ENCODE measurements around the gene C4BPA. TPM values are rescaled to one million over a fixed set of nuclear protein-coding genes. Genes with fewer than 3 reads are reported as not detected.

Gene C4BPA
- polyA plus RNA-seq, 1 of the 3 experiments (the other 2 are of a cell fraction), result not detected

- TF ChIP-seq REST (IDR thresholded peaks at IDR 0.05; ENCODE audit: low read depth, low read length) (no peak), CHD2 (IDR thresholded peaks at IDR 0.05; ENCODE audit: low read length, partially characterized antibody) (no peak)
Observed at GRCh38 chr1:207076181-207076955, 27.7 kb upstream of the C4BPA start (continued).

GRCh38 chr1:207077012-207077411 lies 27.0 kb upstream of the C4BPA start:
- ChIA-PET POLR2A (no interaction called here), CTCF (interaction anchor here (2.5 to 2.7 kb wide), 2 partner anchors 27 to 164 kb away, joined by 8 to 30 read pairs; partner anchors contain the start of gene YOD1)
- peaks cover 0 to 4% of the 10 kb centered on the region in 2 experiments for H3K36me3 ChIP-seq (replicated peaks in 1 of 2; ENCODE audit: control insufficient read depth in 1 of 2, insufficient read depth in 2 of 2, low read length in 1 of 2)
- TF ChIP-seq CHD2 (IDR thresholded peaks at IDR 0.05; ENCODE audit: low read length, partially characterized antibody), result no peak
- no peak for TF ChIP-seq REST (IDR thresholded peaks at IDR 0.05; ENCODE audit: low read depth, low read length)
- no peak for TF ChIP-seq USF2 (IDR thresholded peaks at IDR 0.05; ENCODE audit: borderline replicate concordance, low read depth, low read length)
- no peak for TF ChIP-seq GATA2 (CRISPR knock-in tag; IDR thresholded peaks at IDR 0.05)
- no peak for TF ChIP-seq USF1 (IDR thresholded peaks at IDR 0.05; ENCODE audit: borderline replicate concordance, low read depth)
- no peak for TF ChIP-seq MEF2A (IDR thresholded peaks at IDR 0.05; ENCODE audit: borderline replicate concordance, low read depth)
- TF ChIP-seq MXI1 (IDR thresholded peaks at IDR 0.05; ENCODE audit: low read depth, low read length), result no peak
- TF ChIP-seq POLR2AphosphoS5 (IDR thresholded peaks at IDR 0.05; ENCODE audit: low read depth, low read length), result no peak
- no peak for TF ChIP-seq ZBTB33 (IDR thresholded peaks at IDR 0.05; ENCODE audit: borderline replicate concordance, low read depth)
- no peak for TF ChIP-seq FOXJ3 (CRISPR knock-in tag; IDR thresholded peaks at IDR 0.05)
- no peak for TF ChIP-seq RFX5 (IDR thresholded peaks at IDR 0.05; ENCODE audit: low read length)
- no peak for TF ChIP-seq TAF1 (IDR thresholded peaks at IDR 0.05; ENCODE audit: borderline replicate concordance, low read depth, low read length)
- no peak for TF ChIP-seq SIN3A (IDR thresholded peaks at IDR 0.05; ENCODE audit: borderline replicate concordance, low read depth, low read length)
- no peak for TF ChIP-seq FOXM1 (IDR thresholded peaks at IDR 0.05; ENCODE audit: low read depth)
- no peak for TF ChIP-seq TCF12 (IDR thresholded peaks at IDR 0.05)
- TF ChIP-seq YY1 (IDR thresholded peaks at IDR 0.05; ENCODE audit: low read depth), result no peak
- no peak overlapping the region for H2AFZ ChIP-seq (ENCODE audit: low read depth)
- H3K9me3 ChIP-seq, result no peaks in the 10 kb centered on the region
- H3K27me3 ChIP-seq (ENCODE audit: insufficient read depth), result no peaks in the 10 kb centered on the region; the same call in 1 of the 2 replicates
- no peaks in the 10 kb centered on the region for H4K20me1 ChIP-seq (ENCODE audit: insufficient read depth)
- no peaks in the 10 kb centered on the region for H3K79me2 ChIP-seq (ENCODE audit: insufficient read depth)
- peaks cover 3% of the 10 kb centered on the region for H3F3A ChIP-seq (replicated peaks; ENCODE audit: insufficient read depth)
- 87% methylated on average over 1 of the region's 1 CpG for WGBS (ENCODE audit: low lambda C conversion rate)
- DNase-seq, result no peak
- H3K4me1 ChIP-seq (ENCODE audit: control insufficient read depth in 1 of 2, insufficient read depth in 2 of 2, low read depth in 1 of 2, low read length in 1 of 2), result no peaks in the 10 kb centered on the region; a peak in 1 of 4 replicates
- no peak overlapping the region for H3K27ac ChIP-seq (ENCODE audit: low read depth in 2 of 2, low read length in 1 of 2)
- H3K4me2 ChIP-seq, result no peak overlapping the region
- no peak overlapping the region for H3K9ac ChIP-seq
- no peaks in the 10 kb centered on the region for H3K9me2 ChIP-seq
- H3K4me3 ChIP-seq (ENCODE audit: low read depth in 2 of 2, low read length in 1 of 2), result no peak overlapping the region
